H9 (cell line): ENCODE results near the gene AKAP5. TPM values are rescaled to one million over a fixed set of nuclear protein-coding genes. Genes with fewer than 3 reads are reported as not detected.
A peak's percentile ranks its signal among the peaks of the same experiment; 100 is the strongest.

ENCODE experiments used
- DNase-seq: peaks from one replicate; pipeline ENCODE4 v3.0.0-alpha.2; 2017
- H2AFZ ChIP-seq: one replicate; pipeline ENCODE4 v1.6.1; 2013; ENCODE audit warnings: mild to moderate bottlenecking, low read length, control low read depth, moderate library complexity
- H2AK5ac ChIP-seq: 2 replicates; pipeline ENCODE4 v1.6.1; 2013; ENCODE audit warnings: low read length, control low read depth, mixed read lengths; ENCODE audit not compliant: insufficient read length
- H2BK120ac ChIP-seq: one replicate; pipeline ENCODE4 v1.6.1; 2013; ENCODE audit warnings: low read depth, mild to moderate bottlenecking, low read length, control low read depth, inconsistent platforms; ENCODE audit not compliant: poor library complexity, severe bottlenecking
- H2BK12ac ChIP-seq: 2 replicates; pipeline ENCODE4 v1.6.1; 2013; ENCODE audit warnings: low read length, control low read depth, mixed read lengths, low read depth; ENCODE audit not compliant: insufficient read length
- H2BK15ac ChIP-seq: 2 replicates; pipeline ENCODE4 v1.6.1; 2013; ENCODE audit warnings: low read depth, low read length, control low read depth
- H2BK20ac ChIP-seq: one replicate; pipeline ENCODE4 v1.6.1; 2013; ENCODE audit warnings: low read depth, mild to moderate bottlenecking, low read length, control low read depth, inconsistent platforms; ENCODE audit not compliant: poor library complexity, severe bottlenecking
- H2BK5ac ChIP-seq: 2 replicates; pipeline ENCODE4 v1.6.1; 2013; ENCODE audit warnings: low read length, control low read depth, mixed read lengths; ENCODE audit not compliant: insufficient read length
- H3K14ac ChIP-seq: 2 replicates; pipeline ENCODE4 v1.6.1; 2013; ENCODE audit warnings: low read length, control low read depth; ENCODE audit not compliant: insufficient read depth
- H3K18ac ChIP-seq: 2 replicates; pipeline ENCODE4 v1.6.1; 2013; ENCODE audit warnings: low read depth, mild to moderate bottlenecking, mixed read lengths, low read length, control low read depth; ENCODE audit not compliant: insufficient read length
- H3K23ac ChIP-seq: 2 replicates; pipeline ENCODE4 v1.6.1; 2013; ENCODE audit warnings: low read length, control low read depth, mixed read lengths, low read depth; ENCODE audit not compliant: insufficient read length
- H3K23me2 ChIP-seq: 2 replicates; pipeline ENCODE4 v1.6.1; 2013; ENCODE audit warnings: low read depth, mild to moderate bottlenecking, mixed read lengths, low read length, control low read depth; ENCODE audit not compliant: insufficient read length, poor library complexity, severe bottlenecking
- H3K27ac ChIP-seq: 2 replicates; pipeline ENCODE4 v1.5.1; 2013; ENCODE audit warnings: low read length, control low read depth, mixed read lengths, low read depth; ENCODE audit not compliant: insufficient read length
- H3K27me3 ChIP-seq: 2 replicates; pipeline ENCODE4 v1.6.1; 2013; ENCODE audit warnings: low read length, control low read depth, inconsistent platforms; ENCODE audit not compliant: insufficient read depth
- H3K4ac ChIP-seq: 2 replicates; pipeline ENCODE4 v1.6.1; 2013; ENCODE audit warnings: low read depth, mild to moderate bottlenecking, control low read depth, inconsistent platforms, low read length, moderate library complexity
- H3K4me1 ChIP-seq: 2 replicates; pipeline ENCODE4 v1.6.1; 2013; ENCODE audit warnings: low read length, control low read depth, inconsistent platforms; ENCODE audit not compliant: insufficient read depth
- H3K4me2 ChIP-seq: 2 replicates; pipeline ENCODE4 v1.6.1; 2013; ENCODE audit warnings: low read length, control low read depth, mixed read lengths; ENCODE audit not compliant: insufficient read length, insufficient read depth
- H3K56ac ChIP-seq: 2 replicates; pipeline ENCODE4 v1.6.1; 2013; ENCODE audit warnings: low read depth, mild to moderate bottlenecking, mixed read lengths, low read length, control low read depth; ENCODE audit not compliant: insufficient read length
- H3K79me1 ChIP-seq: 2 replicates; pipeline ENCODE4 v1.6.1; 2013; ENCODE audit warnings: low read depth, mild to moderate bottlenecking, moderate library complexity, low read length, control low read depth, inconsistent platforms; ENCODE audit not compliant: insufficient read depth, poor library complexity, severe bottlenecking
- H3K79me2 ChIP-seq: 2 replicates; pipeline ENCODE4 v1.6.1; 2013; ENCODE audit warnings: low read length, control low read depth, inconsistent platforms; ENCODE audit not compliant: insufficient read depth
- H3K9ac ChIP-seq: 2 replicates; pipeline ENCODE4 v1.6.1; 2013; ENCODE audit warnings: low read length, control low read depth, mixed read lengths; ENCODE audit not compliant: insufficient read length; ENCODE audit errors: extremely low read depth
- H3K9me3 ChIP-seq: one replicate; pipeline ENCODE4 v1.6.1; 2013; ENCODE audit warnings: low read depth, low read length, inconsistent platforms; ENCODE audit not compliant: control insufficient read depth
- H3T11ph ChIP-seq: one replicate; pipeline ENCODE4 v1.6.1; 2013; ENCODE audit warnings: mild to moderate bottlenecking, low read length, control low read depth, inconsistent platforms
- H4K20me1 ChIP-seq: one replicate; pipeline ENCODE4 v1.6.1; 2013; ENCODE audit not compliant: control insufficient read depth, insufficient read length, insufficient read depth
- H4K5ac ChIP-seq: 2 replicates; pipeline ENCODE4 v1.6.1; 2013; ENCODE audit warnings: low read depth, mild to moderate bottlenecking, mixed read lengths, low read length, control low read depth; ENCODE audit not compliant: insufficient read length
- H4K8ac ChIP-seq: replicated peaks from 2 replicates; pipeline ENCODE4 v1.6.1; 2013; ENCODE audit warnings: low read length, control low read depth, mixed read lengths, low read depth; ENCODE audit not compliant: insufficient read length
- H4K91ac ChIP-seq: 2 replicates; pipeline ENCODE4 v1.6.1; 2013; ENCODE audit warnings: low read depth, mild to moderate bottlenecking, moderate library complexity, mixed read lengths, low read length, control low read depth; ENCODE audit not compliant: insufficient read length
- H3K27ac Mint-ChIP-seq, 3 experiments: 2 replicates in 2 of 3; 3 replicates in 1 of 3; pipeline ENCODE4 v1.8.0; 2020 to 2021; ENCODE audit warnings: mixed read lengths in 3 of 3, mild to moderate bottlenecking in 1 of 3, moderate library complexity in 1 of 3
- H3K27me3 Mint-ChIP-seq: 2 replicates; pipeline ENCODE4 v1.8.0; 2021; ENCODE audit warnings: low read depth, mild to moderate bottlenecking, moderate library complexity, mixed read lengths
- H3K36me3 Mint-ChIP-seq, 3 experiments: 2 replicates in 2 of 3; 3 replicates in 1 of 3; pipeline ENCODE4 v1.8.0; 2020 to 2021; ENCODE audit warnings: low read depth in 3 of 3, mixed read lengths in 3 of 3; ENCODE audit not compliant: insufficient read depth in 1 of 3
- H3K4me1 Mint-ChIP-seq, 2 experiments: 2 replicates each; pipeline ENCODE4 v1.8.0; 2020; ENCODE audit warnings: mixed read lengths in 2 of 2
- H3K4me3 Mint-ChIP-seq, 2 experiments: 2 replicates in 1 of 2; 3 replicates in 1 of 2; pipeline ENCODE4 v1.8.0; 2020 to 2021; ENCODE audit warnings: mild to moderate bottlenecking in 2 of 2, mixed read lengths in 2 of 2, moderate library complexity in 1 of 2
- H3K9me3 Mint-ChIP-seq, 2 experiments: 2 replicates in 1 of 2; 3 replicates in 1 of 2; pipeline ENCODE4 v1.8.0; 2020; ENCODE audit warnings: mild to moderate bottlenecking in 2 of 2, mixed read lengths in 2 of 2, moderate library complexity in 1 of 2
- CTCF ChIP-seq: fragments of 200-600 bp; sonication (generic); conservative IDR thresholded peaks from 3 replicates; pipeline ENCODE4 v1.8.0; 2021; ENCODE audit warnings: antibody characterized with exemption, mild to moderate bottlenecking
- WGBS: extraction: QIAGEN DNeasy Blood & Tissue Kit; methylation state at CpG from one replicate; pipeline ENCODE4 v1.1.7; 2013; ENCODE audit warnings: missing lambda C conversion rate, low lambda C conversion rate, mixed read lengths; ENCODE audit not compliant: insufficient read length; ENCODE audit errors: extremely low coverage; 5-methylcytosine and 5-hydroxymethylcytosine counted together
- total RNA-seq: library from RNA; stranded (reverse); gene quantifications from 2 replicates; pipeline ENCODE4 v1.2.1, GENCODE V29; 2021

The AKAP5 gene
- total RNA-seq, 1 experiment from 2014 or later = 2.5 TPM

GRCh38 chr14:64422756-64423155 is 42.5 kb upstream of the AKAP5 start:
- Histone ChIP-seq H3K4me1 (no peaks in the 10 kb centered on the region), H4K91ac (no peak overlapping the region), H4K8ac (no peak overlapping the region), H4K5ac (no peak overlapping the region), H2AFZ (no peak overlapping the region), H2BK12ac (no peak overlapping the region), H2BK5ac (no peak overlapping the region), H2AK5ac (no peak overlapping the region), H3K27me3 (no peaks in the 10 kb centered on the region), H3K9me3 (no peaks in the 10 kb centered on the region), H3K9ac (no peak overlapping the region), H3K23me2 (peaks cover 2% of the 10 kb centered on the region), H3K4me2 (no peak overlapping the region), H3K56ac (no peak overlapping the region), H3T11ph (no peak overlapping the region), H2BK15ac (no peak overlapping the region), H3K23ac (no peak overlapping the region), H3K4ac (no peak overlapping the region), H3K18ac (no peak overlapping the region), H2BK120ac (no peak overlapping the region), H3K27ac (peak overlapping the region; percentile 48), H3K79me1 (no peaks in the 10 kb centered on the region), H3K14ac (no peak overlapping the region), H4K20me1 (no peaks in the 10 kb centered on the region), H3K79me2 (no peaks in the 10 kb centered on the region), H2BK20ac (no peak overlapping the region)
- Mint-ChIP-seq H3K36me3 (peaks cover 59 to 95% (median 85%) of the 10 kb centered on the region in 3 experiments; a peak in 6 of 7 replicates), H3K27ac (no peak overlapping the region), H3K9me3 (no peaks in the 10 kb centered on the region), H3K4me1 (no peaks in the 10 kb centered on the region), H3K4me3 (no peak overlapping the region), H3K27me3 (no peaks in the 10 kb centered on the region)
- no CpG with 5 or more reads among the region's 7 CpGs for WGBS
- no peak for DNase-seq
- TF ChIP-seq CTCF = no peak
